ENCODE data around the gene TBCC. TPM values are rescaled to one million over a fixed set of nuclear protein-coding genes. Genes with fewer than 3 reads are reported as not detected.

Gene TBCC
- total and polyA plus RNA-seq, 7 donors, result 16.6 to 39.6 (median 30.6) TPM

GRCh38 chr6:42720739-42721138 lies 25.2 kb downstream of the TBCC start:
- peaks cover 0 to 22% (median 0%) of the 10 kb centered on the region in 4 donors for H3K36me3 ChIP-seq
- intact Hi-C loops (cut with DNase I), result no loop called here
- H3K9me3 ChIP-seq, result no peaks in the 10 kb centered on the region
- DNase-seq, result no peak
- TF ChIP-seq POLR2A (IDR thresholded peaks at IDR 0.05) (no peak), POLR2AphosphoS5 (IDR thresholded peaks at IDR 0.05) (no peak), EP300 (IDR thresholded peaks at IDR 0.05) (no peak)
- TF ChIP-seq, protein P1, sequence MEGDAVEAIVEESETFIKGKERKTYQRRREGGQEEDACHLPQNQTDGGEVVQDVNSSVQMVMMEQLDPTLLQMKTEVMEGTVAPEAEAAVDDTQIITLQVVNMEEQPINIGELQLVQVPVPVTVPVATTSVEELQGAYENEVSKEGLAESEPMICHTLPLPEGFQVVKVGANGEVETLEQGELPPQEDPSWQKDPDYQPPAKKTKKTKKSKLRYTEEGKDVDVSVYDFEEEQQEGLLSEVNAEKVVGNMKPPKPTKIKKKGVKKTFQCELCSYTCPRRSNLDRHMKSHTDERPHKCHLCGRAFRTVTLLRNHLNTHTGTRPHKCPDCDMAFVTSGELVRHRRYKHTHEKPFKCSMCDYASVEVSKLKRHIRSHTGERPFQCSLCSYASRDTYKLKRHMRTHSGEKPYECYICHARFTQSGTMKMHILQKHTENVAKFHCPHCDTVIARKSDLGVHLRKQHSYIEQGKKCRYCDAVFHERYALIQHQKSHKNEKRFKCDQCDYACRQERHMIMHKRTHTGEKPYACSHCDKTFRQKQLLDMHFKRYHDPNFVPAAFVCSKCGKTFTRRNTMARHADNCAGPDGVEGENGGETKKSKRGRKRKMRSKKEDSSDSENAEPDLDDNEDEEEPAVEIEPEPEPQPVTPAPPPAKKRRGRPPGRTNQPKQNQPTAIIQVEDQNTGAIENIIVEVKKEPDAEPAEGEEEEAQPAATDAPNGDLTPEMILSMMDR (IDR thresholded peaks at IDR 0.05), result no peak
- peaks cover 0 to 14% (median 1%) of the 10 kb centered on the region in 4 donors for H3K4me1 ChIP-seq
- H3K4me3 ChIP-seq, result no peak overlapping the region
- H3K27ac ChIP-seq, result no peak overlapping the region
- no peaks in the 10 kb centered on the region for H3K27me3 ChIP-seq
- 53 to 75% methylated on average over 8 of the region's 8 CpGs for WGBS, 2 donors

DNA sequence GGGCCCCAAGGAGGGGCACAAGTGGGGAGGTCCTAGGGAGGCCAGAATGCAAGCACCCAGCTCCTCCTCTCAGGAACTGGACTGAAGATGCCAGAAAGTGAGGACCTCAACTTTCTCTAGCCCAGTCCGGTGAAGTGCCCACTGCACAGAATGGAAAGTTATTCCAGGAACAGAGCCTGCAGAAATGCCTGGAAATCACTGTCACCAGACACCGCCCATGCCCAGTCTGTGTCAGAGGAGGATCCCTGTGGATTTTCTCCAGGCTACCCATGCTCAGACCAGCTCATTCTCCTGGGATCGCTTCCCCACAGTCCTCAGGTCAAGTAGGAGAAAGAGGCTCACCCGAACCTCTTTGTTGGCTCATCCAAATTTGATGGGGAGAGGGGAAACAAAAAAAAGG lies 30.0 kb downstream of the TBCC start:
- Histone ChIP-seq H3K27me3 (no peaks in the 10 kb centered on the region), H3K4me3 (no peak overlapping the region), H3K36me3 (no peaks in the 10 kb centered on the region), H3K4me1 (no peaks in the 10 kb centered on the region), H3K9me3 (peaks cover 0 to 6% (median 2%) of the 10 kb centered on the region in 4 donors), H3K27ac (no peak overlapping the region)
- TF ChIP-seq, protein P1 (IDR thresholded peaks at IDR 0.05), result no peak
- TF ChIP-seq POLR2AphosphoS5 (IDR thresholded peaks at IDR 0.05), result no peak
- no peak for TF ChIP-seq EP300 (IDR thresholded peaks at IDR 0.05)
- TF ChIP-seq POLR2A (IDR thresholded peaks at IDR 0.05), result no peak
- intact Hi-C loops (cut with DNase I), result no loop called here
- DNase-seq, result no peak
- WGBS, 2 donors, result 84 to 88% methylated on average over 4 of the region's 4 CpGs

DNA sequence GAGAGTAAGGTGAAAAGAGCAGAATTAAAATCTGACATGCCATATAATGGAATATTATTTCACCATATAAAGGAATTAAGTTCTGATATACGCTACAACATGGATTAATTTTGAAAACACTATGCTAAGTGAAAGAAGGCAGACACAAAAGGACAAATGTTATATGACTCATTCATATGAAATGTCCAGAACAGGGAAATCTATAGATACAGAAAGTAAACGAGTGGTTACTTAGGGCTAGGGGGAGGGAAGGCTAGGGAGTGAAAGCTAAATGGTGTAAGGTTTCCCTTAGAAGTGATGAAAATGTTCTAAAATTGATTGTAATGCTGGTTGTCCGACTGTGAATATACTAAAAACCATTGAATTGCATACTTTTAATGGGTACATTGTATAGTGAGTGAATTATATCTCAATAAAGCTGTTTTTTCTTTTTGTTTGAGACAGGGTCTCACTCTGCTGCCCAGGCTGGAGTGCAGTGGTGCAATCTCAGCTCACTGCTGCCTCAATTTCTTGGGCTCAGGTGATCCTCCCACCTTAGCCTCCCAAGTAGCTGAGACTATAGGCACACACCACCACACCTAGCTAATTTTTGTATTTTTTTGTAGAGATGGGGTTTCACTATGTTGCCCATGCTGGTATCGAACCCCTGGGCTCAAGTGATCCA lies 31.7 kb downstream of the TBCC start:
- intact Hi-C loops (cut with DNase I), result no loop called here
- no peak for DNase-seq

GRCh38 chr6:42711930-42712329 lies 34.0 kb downstream of the TBCC start:
- intact Hi-C loops (cut with DNase I), result no loop called here
- peaks cover 0 to 6% (median 2%) of the 10 kb centered on the region in 4 donors for H3K9me3 ChIP-seq
- no peak overlapping the region for H3K4me3 ChIP-seq
- no peaks in the 10 kb centered on the region for H3K36me3 ChIP-seq
- no peak for DNase-seq
- H3K27me3 ChIP-seq, result no peaks in the 10 kb centered on the region
- no peak overlapping the region for H3K27ac ChIP-seq
- WGBS, 2 donors, result 90 to 91% methylated on average over 5 of the region's 5 CpGs
- H3K4me1 ChIP-seq, result peaks cover 0 to 7% (median 0%) of the 10 kb centered on the region in 4 donors
- TF ChIP-seq POLR2A (IDR thresholded peaks at IDR 0.05) (no peak), EP300 (IDR thresholded peaks at IDR 0.05) (no peak), POLR2AphosphoS5 (IDR thresholded peaks at IDR 0.05) (no peak)
- TF ChIP-seq, protein P1 (IDR thresholded peaks at IDR 0.05), result no peak

More for the DNA sequence above, 31.7 kb downstream of the TBCC start:
- 72 to 80% methylated on average over 4 of the region's 4 CpGs for WGBS, 2 donors
- Histone ChIP-seq H3K4me1 (peaks cover 0 to 7% (median 0%) of the 10 kb centered on the region in 4 donors), H3K4me3 (no peak overlapping the region), H3K9me3 (peaks cover 0 to 6% (median 2%) of the 10 kb centered on the region in 4 donors), H3K27me3 (no peaks in the 10 kb centered on the region), H3K27ac (no peak overlapping the region), H3K36me3 (no peaks in the 10 kb centered on the region)
- no peak for TF ChIP-seq POLR2A (IDR thresholded peaks at IDR 0.05)
- no peak for TF ChIP-seq EP300 (IDR thresholded peaks at IDR 0.05)
- TF ChIP-seq, protein P1 (IDR thresholded peaks at IDR 0.05), result no peak

Measured in sigmoid colon (tissue), 7 donors.